Natural killer cell (primary cell): ENCODE results near the gene PRKAG2. TPM values are rescaled to one million over a fixed set of nuclear protein-coding genes. Genes with fewer than 3 reads are reported as not detected.

Source experiments
- ATAC-seq, 3 donors: fragments of 150-1000 bp in 2 of 3; fragments of 200-7000 bp in 1 of 3; cut with Tn5 transposase; 1 replicate in 1 of 3; 2 replicates in 2 of 3; pipeline ENCODE4 v1.10.0; 2021; ENCODE audit warnings: mild to moderate bottlenecking in 2 of 3, moderate library complexity in 2 of 3
- DNase-seq, 2 donors: peaks; one replicate each; pipeline versions ENCODE4 v3.0.0 to v3.0.0-alpha.2; 2013 to 2021; ENCODE audit warnings: mixed read lengths in 1 of 2
- H3K27ac ChIP-seq: one replicate; pipeline ENCODE4 v1.5.1; 2013; ENCODE audit warnings: mild to moderate bottlenecking, low read length
- H3K27me3 ChIP-seq: one replicate; pipeline ENCODE4 v1.6.1; 2013; ENCODE audit warnings: low read length; ENCODE audit not compliant: control insufficient read depth, insufficient read depth
- H3K36me3 ChIP-seq: one replicate; pipeline ENCODE4 v1.6.1; 2013; ENCODE audit warnings: low read length; ENCODE audit not compliant: control insufficient read depth, insufficient read depth
- H3K4me1 ChIP-seq: one replicate; pipeline ENCODE4 v1.6.1; 2013; ENCODE audit warnings: low read length; ENCODE audit not compliant: control insufficient read depth, insufficient read depth
- H3K4me3 ChIP-seq: one replicate; pipeline ENCODE4 v1.5.1; 2013; ENCODE audit warnings: low read length
- H3K9me3 ChIP-seq: one replicate; pipeline ENCODE4 v1.6.1; 2013; ENCODE audit warnings: low read length; ENCODE audit not compliant: control insufficient read depth, insufficient read depth
- H3K27ac Mint-ChIP-seq, 2 donors: one replicate each; pipeline ENCODE4 v1.8.0; 2022; ENCODE audit warnings: mild to moderate bottlenecking in 2 of 2, mixed read lengths in 2 of 2, moderate library complexity in 1 of 2
- H3K27me3 Mint-ChIP-seq, 2 donors: one replicate each; pipeline ENCODE4 v1.8.0; 2022; ENCODE audit warnings: low read depth in 2 of 2, mixed read lengths in 2 of 2
- H3K36me3 Mint-ChIP-seq: one replicate; pipeline ENCODE4 v1.8.0; 2022; ENCODE audit warnings: mixed read lengths
- H3K4me1 Mint-ChIP-seq, 2 donors: one replicate each; pipeline ENCODE4 v1.8.0; 2022; ENCODE audit warnings: mixed read lengths in 2 of 2
- H3K4me3 Mint-ChIP-seq: one replicate; pipeline ENCODE4 v1.8.0; 2022; ENCODE audit warnings: mild to moderate bottlenecking, moderate library complexity, mixed read lengths
- H3K9me3 Mint-ChIP-seq, 2 donors: one replicate each; pipeline ENCODE4 v1.8.0; 2022; ENCODE audit warnings: mixed read lengths in 2 of 2
- WGBS: methylation state at CpG from one replicate; pipeline ENCODE4 v1.1.7; 2013; ENCODE audit warnings: missing lambda C conversion rate; ENCODE audit not compliant: insufficient coverage; 5-methylcytosine and 5-hydroxymethylcytosine counted together
- intact Hi-C: fragments of 100-400 bp; cut with micrococcal nuclease; formaldehyde crosslinking; loops from one replicate; pipeline ENCODE4 v1.14.2; 2022
- total RNA-seq, 4 donors: library from RNA; stranded (reverse); fragments of 120-200 nt in 1 of 4; gene quantifications; one replicate each; pipeline versions ENCODE4 v1.2.3 to v1.2.4, GENCODE V29; 2013 to 2022
- TF ChIP-seq, protein P1 (sequence below): fragments of 200-600 bp; IDR thresholded peaks from one replicate; pipeline ENCODE4 v1.8.0; 2022; ENCODE audit warnings: antibody characterized with exemption

The PRKAG2 gene
- total RNA-seq, 3 donors from 2014 or later (not counting 1 experiment from before 2014, with no cell fraction given) = 42.6 to 66.5 (median 64.4) TPM

DNA sequence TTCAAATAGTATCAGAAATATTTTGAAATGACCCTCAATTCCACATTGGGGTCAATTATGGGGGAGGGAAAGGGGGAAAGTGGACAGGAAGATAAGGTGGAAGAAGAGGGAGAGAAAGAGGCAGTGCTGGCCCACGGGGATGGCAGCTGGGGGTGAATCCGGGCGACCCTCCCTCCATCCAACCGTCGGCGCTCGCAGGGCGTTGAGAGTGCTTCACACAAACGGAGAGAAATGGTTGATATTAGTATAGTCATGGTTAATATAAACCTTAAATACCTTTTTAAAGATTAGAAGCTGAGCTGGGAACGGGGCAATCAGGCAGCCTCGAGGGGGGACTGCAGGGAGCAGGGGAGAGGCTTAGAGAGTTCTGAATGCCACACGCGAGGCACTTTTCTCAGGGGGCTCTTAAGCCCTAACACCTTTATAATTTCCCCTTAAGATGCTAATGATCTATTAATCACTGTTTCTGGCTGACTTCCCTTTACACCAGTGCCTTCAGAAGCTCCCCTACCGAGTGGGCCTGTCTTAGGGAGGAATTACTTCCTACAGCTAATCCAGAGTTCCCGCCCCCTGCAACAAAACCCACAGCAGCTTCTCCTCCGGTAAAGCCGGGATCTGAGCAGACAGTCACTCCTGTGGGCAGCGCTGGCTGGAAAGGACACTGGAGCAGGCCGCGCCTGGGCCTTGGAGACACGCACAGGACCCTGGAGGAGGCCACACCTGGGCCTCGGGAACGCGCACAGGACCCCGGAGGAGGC, 39.5 kb downstream of the PRKAG2 start:
- WGBS = 95% methylated on average over 23 of the region's 25 CpGs
- Histone ChIP-seq H3K4me1 (peaks cover 48% of the 10 kb centered on the region), H3K27ac (peak overlapping the region; percentile 71), H3K9me3 (no peaks in the 10 kb centered on the region), H3K36me3 (no peaks in the 10 kb centered on the region), H3K4me3 (no peak overlapping the region), H3K27me3 (no peaks in the 10 kb centered on the region)
- ATAC-seq (no peak), DNase-seq (no peak)
- Mint-ChIP-seq H3K27me3 (no peaks in the 10 kb centered on the region), H3K9me3 (no peaks in the 10 kb centered on the region), H3K4me3 (peak overlapping the region; percentile 54), H3K4me1 (peaks cover 7 to 28% of the 10 kb centered on the region in 2 donors), H3K27ac (peak overlapping the region; percentile 29 to 76), H3K36me3 (no peaks in the 10 kb centered on the region)
- TF ChIP-seq, protein P1, sequence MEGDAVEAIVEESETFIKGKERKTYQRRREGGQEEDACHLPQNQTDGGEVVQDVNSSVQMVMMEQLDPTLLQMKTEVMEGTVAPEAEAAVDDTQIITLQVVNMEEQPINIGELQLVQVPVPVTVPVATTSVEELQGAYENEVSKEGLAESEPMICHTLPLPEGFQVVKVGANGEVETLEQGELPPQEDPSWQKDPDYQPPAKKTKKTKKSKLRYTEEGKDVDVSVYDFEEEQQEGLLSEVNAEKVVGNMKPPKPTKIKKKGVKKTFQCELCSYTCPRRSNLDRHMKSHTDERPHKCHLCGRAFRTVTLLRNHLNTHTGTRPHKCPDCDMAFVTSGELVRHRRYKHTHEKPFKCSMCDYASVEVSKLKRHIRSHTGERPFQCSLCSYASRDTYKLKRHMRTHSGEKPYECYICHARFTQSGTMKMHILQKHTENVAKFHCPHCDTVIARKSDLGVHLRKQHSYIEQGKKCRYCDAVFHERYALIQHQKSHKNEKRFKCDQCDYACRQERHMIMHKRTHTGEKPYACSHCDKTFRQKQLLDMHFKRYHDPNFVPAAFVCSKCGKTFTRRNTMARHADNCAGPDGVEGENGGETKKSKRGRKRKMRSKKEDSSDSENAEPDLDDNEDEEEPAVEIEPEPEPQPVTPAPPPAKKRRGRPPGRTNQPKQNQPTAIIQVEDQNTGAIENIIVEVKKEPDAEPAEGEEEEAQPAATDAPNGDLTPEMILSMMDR = no peak
- intact Hi-C loops = no loop called here

DNA sequence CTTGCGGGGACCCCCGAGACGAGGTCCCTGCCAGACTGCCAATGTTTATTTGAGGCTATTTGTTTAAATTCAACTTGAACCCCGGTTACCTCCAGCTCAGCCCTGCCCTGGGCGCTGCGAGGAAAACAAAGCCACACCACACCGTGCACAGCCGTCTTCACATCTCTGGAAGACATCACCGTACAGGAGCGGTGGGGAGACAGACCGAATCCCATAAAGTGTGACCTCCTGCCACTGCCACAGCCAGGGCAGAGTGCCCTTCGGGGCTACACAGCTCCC, 40.0 kb downstream of the PRKAG2 start:
- H3K27me3 ChIP-seq = no peaks in the 10 kb centered on the region
- Mint-ChIP-seq H3K27me3 (no peaks in the 10 kb centered on the region), H3K27ac (peak overlapping the region; percentile 29 to 76), H3K36me3 (no peaks in the 10 kb centered on the region), H3K4me1 (peaks cover 7 to 28% of the 10 kb centered on the region in 2 donors), H3K4me3 (peak overlapping the region; percentile 54), H3K9me3 (no peaks in the 10 kb centered on the region)
- 95% methylated on average over 12 of the region's 12 CpGs for WGBS
- DNase-seq (no peak), ATAC-seq (no peak)
- TF ChIP-seq, protein P1 = no peak
- no peaks in the 10 kb centered on the region for H3K9me3 ChIP-seq
- H3K4me3 ChIP-seq = no peak overlapping the region
- peaks cover 48% of the 10 kb centered on the region for H3K4me1 ChIP-seq
- no peaks in the 10 kb centered on the region for H3K36me3 ChIP-seq
- intact Hi-C loops = no loop called here
- no peak overlapping the region for H3K27ac ChIP-seq

DNA sequence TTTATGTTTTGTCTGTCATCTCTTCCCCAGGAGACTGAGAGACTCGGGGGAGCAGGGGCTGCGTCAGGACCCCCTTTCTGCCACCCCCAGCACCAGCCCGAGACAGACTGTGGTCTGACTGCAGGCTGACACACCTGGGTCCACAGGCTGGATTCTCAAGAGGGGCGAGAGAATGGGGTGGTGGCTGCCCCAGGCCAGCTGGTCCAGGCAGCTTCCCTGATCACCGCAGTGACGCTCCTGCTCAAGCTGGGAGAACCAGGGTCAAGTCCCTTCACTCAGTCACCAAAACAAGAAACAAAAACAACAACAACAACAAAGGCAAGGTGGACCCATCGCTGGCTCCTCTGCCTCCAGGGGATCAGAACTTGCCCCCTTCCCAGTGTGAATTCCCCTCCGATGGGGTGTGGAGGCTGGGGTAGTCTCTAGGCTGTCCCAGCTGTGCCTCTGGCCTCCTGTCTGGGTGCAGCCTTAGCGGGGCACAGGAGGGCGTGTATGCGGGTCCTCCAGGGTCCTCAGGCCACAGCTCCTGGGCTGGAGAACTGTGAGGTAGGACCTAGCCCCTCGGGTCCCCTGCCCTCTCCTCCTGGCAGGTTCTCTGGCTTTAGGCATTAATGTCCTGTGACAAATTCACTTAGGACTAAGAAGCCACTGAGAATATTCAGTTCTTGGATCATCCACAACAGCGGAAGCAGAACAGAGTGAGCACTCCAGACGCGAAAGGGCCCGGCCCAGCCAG, 40.6 kb downstream of the PRKAG2 start:
- Histone ChIP-seq H3K27ac (no peak overlapping the region), H3K27me3 (no peaks in the 10 kb centered on the region), H3K36me3 (no peaks in the 10 kb centered on the region), H3K9me3 (no peaks in the 10 kb centered on the region), H3K4me1 (peaks cover 48% of the 10 kb centered on the region), H3K4me3 (no peak overlapping the region)
- no peaks in the 10 kb centered on the region for H3K9me3 Mint-ChIP-seq
- TF ChIP-seq, protein P1 = no peak
- intact Hi-C loops = no loop called here
- DNase-seq (no peak), ATAC-seq (no peak)
- H3K27me3 Mint-ChIP-seq = no peaks in the 10 kb centered on the region
- H3K27ac Mint-ChIP-seq = peak overlapping the region in 1 of 2 donors; percentile 76
- H3K4me3 Mint-ChIP-seq = no peak overlapping the region
- 92% methylated on average over 16 of the region's 16 CpGs for WGBS
- H3K4me1 Mint-ChIP-seq = peaks cover 7 to 28% of the 10 kb centered on the region in 2 donors
- H3K36me3 Mint-ChIP-seq = no peaks in the 10 kb centered on the region
